Measurements from ENCODE around the gene IFT20.

Gene IFT20

GRCh38 chr17:28335201-28335958 lies at the start of gene IFT20, which contains the start of gene TNFAIP1:
IFT20 (minus strand) TSS chr17:28335472; CDS start chr17:28331985, 3,487 bp downstream.
TNFAIP1 (plus strand) TSS chr17:28335761; CDS start chr17:28339522, 3,761 bp downstream.
- peak; percentile 99 for DNase-seq (ENCODE audit: low spot score)

GRCh38 chr17:28385037-28385400 lies 49.7 kb upstream of the IFT20 start:
- peak; percentile 18 for DNase-seq (ENCODE audit: low spot score)

- DNase-seq (ENCODE audit: low spot score), result peak; percentile 73
Measured at GRCh38 chr17:28384281-28385036, 49.2 kb upstream of the IFT20 start.

- no peak for DNase-seq (ENCODE audit: low spot score)
Measured at GRCh38 chr17:28381141-28381825, 46.0 kb upstream of the IFT20 start.

- DNase-seq (ENCODE audit: low spot score), result no peak
Measured at GRCh38 chr17:28379814-28380801, 44.8 kb upstream of the IFT20 start.

GRCh38 chr17:28372945-28373274 lies 37.6 kb upstream of the IFT20 start:
- no peak for DNase-seq (ENCODE audit: low spot score)

GRCh38 chr17:28372203-28372944 lies 37.1 kb upstream of the IFT20 start:
- DNase-seq (ENCODE audit: low spot score), result no peak

- peak; percentile 32 for DNase-seq (ENCODE audit: low spot score)
Measured at GRCh38 chr17:28371245-28372202, 36.3 kb upstream of the IFT20 start, which contains the start of gene SARM1. SARM1 (plus strand) TSS chr17:28371694; CDS start chr17:28372033, 339 bp downstream.

GRCh38 chr17:28370744-28371103 lies 35.5 kb upstream of the IFT20 start:
- no peak for DNase-seq (ENCODE audit: low spot score)

GRCh38 chr17:28370035-28370743 lies 34.9 kb upstream of the IFT20 start, which contains the start of gene VTN:
VTN (minus strand) TSS chr17:28370307; CDS start chr17:28370203, 104 bp downstream.
- no peak for DNase-seq (ENCODE audit: low spot score)

- DNase-seq (ENCODE audit: low spot score), result no peak
Measured at GRCh38 chr17:28369684-28370034, 34.4 kb upstream of the IFT20 start.

GRCh38 chr17:28368915-28369683 lies 33.8 kb upstream of the IFT20 start:
- no peak for DNase-seq (ENCODE audit: low spot score)

GRCh38 chr17:28368306-28368831 lies 33.1 kb upstream of the IFT20 start:
- DNase-seq (ENCODE audit: low spot score), result no peak

- DNase-seq (ENCODE audit: low spot score), result no peak
Measured at GRCh38 chr17:28367641-28368305, 32.5 kb upstream of the IFT20 start.

GRCh38 chr17:28366605-28367004 lies 31.3 kb upstream of the IFT20 start:
- no peak for DNase-seq (ENCODE audit: low spot score)

GRCh38 chr17:28365487-28365886 lies 30.2 kb upstream of the IFT20 start:
- no peak for DNase-seq (ENCODE audit: low spot score)

GRCh38 chr17:28364665-28365363 lies 29.5 kb upstream of the IFT20 start, which contains the start of gene SEBOX:
SEBOX (minus strand) TSS chr17:28365199; CDS start chr17:28365151, 48 bp downstream.
- DNase-seq (ENCODE audit: low spot score), result no peak

All from LoVo (cell line).